Activated CD4-positive, alpha-beta T cell treated with anti-CD3 and anti-CD28 coated beads, Interleukin-2, amount 50 U/mL, for 48 hours (primary cell): Measurements from ENCODE around the gene ADAP1.

Source experiments
- DNase-seq, 2 experiments: peaks; one replicate each; pipeline ENCODE4 v3.0.0-alpha.2; 2020

Gene ADAP1

DNA sequence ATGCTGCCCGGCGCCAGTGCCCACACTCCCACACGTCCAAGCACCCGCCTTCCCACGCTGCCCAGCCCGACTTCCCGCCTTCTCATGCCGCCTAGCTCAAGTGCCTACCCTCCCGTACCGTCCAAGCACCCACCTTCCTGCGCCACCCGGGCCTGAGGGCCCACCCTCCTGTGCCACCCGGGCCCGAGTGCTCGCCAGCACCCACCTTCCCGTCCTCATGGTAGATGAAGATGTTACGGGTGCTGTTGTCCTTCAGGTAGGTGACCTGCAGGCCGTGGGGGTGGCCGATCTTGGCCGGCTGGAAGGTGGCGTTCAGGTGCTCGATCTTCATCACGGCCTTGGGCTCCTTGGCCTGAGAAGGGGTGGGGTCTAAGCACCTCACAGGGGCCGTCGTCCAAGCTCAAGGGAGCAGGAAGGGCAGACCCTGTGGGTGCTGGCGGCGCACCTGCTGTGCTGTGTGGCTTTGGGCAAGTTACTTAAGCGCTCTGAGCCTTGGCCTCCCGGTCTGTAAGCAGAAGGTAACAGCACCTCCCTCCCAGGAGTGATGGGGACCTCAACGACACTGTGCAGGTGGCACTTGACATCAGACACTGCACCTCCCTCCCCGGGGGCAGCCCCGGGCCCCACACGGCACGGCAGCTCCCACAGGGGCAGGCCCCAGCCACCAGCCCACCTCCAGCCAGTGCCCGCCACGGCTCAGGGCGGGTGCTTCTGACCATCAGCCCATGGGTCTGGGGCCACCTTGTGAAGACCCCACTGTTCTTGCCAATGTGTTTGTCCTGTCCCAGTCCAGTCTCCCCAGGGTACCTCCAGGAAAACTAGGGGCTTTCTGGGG is 50.3 kb downstream of the ADAP1 start:
- no peak for DNase-seq

DNA sequence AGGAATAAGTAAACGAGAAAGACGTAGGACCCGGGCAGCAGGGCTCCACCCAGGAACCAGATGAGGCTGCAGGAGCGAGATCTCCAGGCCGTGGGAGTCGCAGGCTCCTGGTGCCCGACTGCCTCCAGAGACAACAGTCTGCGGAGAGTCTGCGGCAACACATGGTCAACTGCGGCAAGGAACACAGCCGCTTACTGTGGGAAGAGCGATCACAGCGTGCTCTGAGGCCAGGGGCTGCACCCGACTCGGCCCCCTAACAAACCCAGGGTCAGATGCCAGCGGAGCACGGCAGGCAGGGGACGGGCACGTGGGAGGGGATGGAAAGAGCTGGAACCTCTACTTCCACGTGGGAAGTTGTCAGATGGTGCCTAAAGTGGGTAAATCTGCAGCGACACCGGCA is 51.5 kb downstream of the ADAP1 start:
- no peak for DNase-seq

DNA sequence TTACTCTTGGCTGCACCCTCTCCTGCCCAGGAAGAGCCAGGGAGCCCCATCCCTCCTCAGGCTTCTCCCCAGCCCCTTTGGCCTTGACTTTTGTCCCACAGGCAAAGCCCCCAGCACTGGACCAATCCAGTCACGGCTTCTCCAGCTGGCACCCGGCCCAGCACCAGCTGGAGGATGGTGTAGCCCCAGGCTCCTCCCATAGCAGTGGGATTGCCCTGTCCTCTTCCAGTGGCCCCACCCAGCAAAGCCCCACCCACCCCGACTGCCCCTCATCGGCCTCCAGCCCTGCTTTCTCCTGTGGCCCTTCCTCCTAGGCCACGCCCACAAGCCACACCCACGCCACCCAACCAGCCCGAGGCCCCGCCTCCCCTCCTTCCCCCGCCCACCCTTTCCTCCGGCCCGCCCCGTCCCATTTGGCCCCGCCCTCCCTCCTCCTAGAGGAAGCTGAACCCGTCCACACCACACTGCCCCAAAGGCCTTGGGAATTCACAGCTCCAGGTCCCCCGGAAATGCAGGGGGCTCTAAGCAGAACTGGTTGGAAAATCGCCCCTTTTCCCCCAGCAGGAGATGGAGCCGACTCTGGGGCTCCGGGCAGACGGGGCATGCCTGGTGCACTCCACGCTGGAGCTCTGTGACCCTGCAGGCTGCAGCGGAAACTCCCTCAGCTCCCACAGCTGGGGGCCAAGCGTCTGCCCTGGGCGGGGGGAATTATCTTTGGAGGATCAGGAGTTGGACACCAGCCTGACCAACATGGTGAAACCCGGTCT is 52.9 kb downstream of the ADAP1 start:
- DNase-seq, result peak; percentile 67 to 68

DNA sequence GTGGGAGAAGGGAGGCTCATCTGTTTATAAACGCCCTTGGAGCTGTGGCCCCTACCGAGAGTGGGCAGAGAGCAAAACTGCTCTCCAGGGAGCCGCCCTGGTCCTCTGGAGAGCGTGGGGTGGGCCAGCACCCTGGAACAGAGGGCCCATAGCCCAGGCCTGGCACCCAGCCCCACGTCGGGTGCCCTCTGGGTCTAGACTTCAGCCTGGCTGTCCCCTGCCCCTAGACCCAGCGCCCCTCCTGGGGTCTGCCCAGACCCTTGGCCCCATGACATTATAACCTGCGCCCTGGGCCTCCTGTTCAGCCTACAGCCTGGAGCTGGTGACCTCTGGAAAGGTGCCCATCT is 53.5 kb downstream of the ADAP1 start:
- DNase-seq, result no peak

DNA sequence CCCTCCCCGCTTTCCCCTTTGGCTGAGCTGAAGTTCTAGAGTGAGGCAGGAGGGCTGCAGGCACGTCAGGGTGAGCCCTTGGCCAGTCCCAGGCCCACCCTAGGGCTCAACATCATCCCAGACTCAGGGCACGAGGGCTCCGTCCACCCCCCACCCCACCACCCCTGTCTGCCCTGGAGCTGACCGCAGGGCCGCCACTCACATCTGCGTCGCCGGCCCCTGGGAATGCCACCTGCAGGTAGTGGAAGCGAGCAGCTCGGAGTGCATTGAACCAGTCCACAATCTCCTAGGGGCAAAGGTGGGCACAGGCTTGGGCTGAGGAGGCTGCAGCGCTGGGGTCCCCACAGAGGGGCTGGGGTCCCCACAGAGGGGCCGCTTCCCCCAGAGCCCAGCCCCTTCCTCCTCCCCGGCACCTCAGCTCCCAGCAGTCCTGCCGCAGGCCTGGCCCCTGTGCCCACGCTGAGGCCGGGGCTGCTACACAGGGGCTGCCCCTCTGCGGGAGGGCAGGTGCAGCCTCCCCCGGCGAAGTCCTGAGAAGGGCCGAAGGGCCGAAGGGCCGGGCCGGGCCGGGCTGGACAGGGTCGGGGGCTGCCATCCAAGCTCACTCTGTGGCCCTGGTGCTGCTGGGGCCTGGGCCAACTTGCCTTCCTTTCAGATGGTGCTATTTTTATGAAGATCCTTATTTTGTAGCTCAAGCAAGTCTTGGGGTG is 54.0 kb downstream of the ADAP1 start:
- DNase-seq, result no peak

DNA sequence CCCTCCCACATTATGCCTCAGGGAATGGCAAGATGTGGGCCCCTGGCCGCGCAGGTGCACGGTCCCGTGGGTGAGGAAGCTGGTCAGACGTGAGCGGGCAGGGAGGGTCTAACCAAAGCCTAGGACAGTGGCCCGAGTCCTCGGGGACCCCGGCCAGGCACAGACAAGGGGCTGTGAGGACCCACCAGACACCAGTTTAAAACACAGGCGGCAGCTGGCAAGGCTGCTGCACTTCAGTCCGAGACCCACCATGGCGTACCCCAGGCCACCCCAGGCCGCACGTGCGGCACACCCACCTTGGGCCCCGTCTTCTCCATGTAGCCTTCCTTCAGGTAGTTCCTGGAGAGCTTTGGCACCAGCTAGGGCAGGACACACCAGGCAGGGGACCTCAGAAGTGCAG is 54.7 kb downstream of the ADAP1 start:
- DNase-seq, result no peak

DNA sequence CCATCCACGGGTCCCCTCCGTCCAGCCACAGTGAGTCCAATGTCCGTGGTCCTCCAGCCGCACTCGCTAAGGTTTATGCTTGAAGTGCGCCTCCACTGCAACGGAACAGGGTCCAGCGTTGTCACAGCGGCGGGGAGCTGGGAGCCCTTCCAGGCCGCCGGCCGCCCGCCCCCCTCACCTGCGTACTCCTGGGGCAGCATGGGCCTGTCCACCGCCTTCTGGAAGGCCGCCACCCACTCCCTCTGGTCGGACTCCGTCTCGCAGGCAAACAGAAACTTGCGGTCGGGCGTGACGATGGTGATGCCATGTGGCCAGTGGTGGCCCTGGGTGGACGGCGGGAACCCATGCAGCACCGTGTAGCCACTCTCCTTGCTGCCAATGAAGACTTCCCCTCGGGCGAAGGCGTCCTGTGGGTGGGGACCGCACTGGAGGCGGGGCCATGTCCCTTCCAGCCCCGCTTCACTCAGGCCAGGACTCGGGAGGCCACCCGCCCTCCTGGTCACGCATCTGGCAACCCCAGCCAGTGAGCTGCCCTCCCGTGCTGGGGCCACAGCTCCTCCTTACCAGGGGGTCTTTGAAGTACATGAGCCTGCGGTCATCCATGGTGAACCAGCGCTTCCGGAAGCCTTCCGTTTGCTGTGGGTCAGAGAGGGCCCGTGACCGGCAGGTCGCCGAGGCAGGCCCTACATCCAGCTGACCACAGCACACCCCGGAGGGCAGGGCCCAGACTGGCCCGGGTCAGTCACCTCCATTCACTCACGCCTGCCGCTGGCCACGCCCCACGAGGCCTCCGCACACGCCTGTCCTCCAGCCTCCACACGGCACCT is 55.4 kb downstream of the ADAP1 start:
- DNase-seq, result no peak

DNA sequence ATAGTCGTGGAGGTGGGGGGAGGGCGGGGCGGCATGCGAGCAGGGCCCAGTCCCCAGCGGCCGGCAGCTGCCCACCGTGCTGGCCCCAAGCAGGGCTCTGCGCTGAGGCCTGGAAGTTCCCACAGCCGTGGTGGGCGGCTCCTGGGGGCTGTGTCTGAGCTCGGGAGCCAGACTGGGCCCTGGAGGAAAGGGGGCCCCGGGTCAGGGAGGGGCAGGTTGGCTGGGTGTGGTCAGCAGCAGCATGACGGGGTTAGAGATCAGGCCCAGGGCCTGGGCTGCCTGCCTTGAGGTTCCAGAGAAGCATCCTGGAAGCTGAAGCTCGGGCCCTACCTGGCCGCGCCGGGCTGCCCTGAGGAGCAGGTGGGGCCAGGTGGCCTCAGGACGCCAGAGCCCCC is 56.0 kb downstream of the ADAP1 start:
- no peak for DNase-seq

DNA sequence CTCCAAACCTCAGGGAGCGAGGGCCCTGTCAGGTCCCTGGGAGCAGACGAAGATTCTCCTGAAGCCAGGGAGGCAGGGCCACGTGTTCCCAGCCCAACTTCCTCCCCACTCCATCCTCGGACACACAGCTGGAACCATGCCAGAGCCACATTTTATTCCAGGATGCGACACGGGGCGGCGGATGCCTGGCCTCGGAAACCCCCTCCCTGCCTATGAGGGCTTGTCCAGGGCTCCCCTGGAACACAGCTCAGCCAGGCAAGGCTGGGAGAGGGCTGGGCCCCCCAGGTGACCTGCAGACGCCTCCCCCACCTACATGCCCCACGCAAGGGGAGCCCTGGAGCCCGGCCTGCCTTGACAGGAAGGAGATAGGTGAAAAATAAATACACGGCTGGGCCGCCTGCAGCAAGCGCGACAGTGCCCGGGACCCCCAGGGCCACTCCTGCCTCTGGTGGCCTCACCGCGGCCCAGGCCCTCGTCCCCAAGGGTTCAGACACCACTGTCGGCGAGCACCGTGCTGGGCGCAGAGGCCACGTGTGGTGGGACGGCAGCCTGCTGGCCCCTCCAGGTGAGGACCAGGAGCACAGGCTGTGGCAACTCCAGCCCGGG is 56.6 kb downstream of the ADAP1 start:
- DNase-seq, result no peak

DNA sequence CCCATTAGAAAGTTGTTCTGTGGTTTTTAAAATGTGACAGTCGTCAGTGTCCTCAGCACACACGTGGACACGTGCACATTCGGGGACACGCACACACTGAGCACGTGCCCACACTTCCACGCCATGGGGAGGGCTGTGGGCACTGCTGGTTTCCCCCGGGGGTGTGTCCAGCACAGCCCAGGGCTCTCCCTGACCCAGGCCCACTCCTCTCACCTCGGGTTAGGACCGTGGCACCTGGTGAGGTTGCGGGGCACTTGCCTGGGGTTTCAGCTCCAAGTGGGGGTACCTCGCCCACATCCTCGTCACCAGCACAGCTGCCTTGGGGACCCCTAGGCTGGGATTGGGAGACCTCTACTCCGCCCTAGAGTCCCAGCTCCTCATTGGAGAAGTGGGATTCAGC is 57.4 kb downstream of the ADAP1 start:
- DNase-seq, result no peak

DNA sequence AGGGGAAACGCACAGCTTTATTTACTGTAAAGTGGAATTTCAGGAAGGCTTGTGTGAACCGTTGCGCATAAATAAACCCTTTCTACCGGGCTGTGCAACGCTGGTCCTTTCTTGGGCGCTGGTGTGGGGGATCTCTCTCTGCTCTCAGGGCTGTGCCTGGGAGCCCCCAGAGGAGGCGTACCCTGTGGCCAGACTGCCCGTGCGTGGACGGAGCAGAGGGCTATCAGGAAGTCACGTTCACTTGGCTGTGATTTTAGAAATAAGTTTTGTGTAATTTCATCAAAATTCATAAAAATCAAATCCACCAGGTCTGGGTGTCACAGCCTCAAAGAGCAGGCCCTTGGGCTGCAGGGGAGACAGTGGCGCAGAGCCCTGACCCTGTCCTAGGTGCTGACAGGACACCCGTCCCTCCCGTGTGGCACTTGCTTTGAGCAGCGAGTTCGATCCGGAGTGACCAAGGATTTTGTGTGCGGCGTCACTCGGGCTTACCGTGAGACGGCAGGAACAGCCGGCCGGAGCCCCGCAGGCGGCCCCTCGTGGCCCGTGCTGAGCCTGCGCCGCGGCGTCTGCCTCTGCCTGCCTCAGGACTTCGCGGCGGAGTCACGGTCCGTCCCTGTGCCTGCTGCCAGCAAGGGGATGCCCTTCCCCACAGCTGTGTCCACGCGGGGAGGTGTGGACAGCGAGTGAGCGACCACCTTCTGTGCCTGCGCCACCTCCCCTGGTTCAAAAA is 58.0 kb downstream of the ADAP1 start:
- no peak for DNase-seq

DNA sequence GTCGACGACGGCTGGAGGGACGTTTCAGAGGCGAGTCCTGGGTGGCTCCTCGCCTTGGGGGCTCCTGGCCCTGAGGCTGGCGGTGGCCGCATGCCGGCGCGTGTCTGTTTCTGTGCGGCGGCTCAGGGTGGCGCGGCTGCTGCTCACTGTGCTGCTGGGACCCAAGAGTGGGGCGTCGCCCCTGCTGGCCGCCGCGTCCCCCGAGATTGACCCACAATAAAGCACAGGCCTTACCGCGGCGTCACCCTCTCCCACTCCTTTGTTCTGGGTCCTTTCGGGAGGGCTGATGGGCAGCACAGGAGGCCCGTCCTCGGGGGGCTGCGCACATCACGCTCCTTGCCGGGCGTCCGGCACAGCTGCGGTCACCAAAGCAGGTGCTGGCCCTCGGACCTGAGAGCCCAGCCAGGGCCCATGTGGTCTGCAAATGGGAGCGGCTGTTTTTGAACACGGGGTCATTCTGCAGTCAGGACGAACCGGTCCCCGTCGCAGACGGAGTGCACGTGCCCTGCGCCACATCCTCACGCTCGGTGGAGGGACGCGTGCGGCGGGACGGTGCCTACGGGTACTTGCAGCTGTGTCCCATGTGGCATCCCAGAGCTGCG is 58.9 kb downstream of the ADAP1 start:
- DNase-seq, result no peak

DNA sequence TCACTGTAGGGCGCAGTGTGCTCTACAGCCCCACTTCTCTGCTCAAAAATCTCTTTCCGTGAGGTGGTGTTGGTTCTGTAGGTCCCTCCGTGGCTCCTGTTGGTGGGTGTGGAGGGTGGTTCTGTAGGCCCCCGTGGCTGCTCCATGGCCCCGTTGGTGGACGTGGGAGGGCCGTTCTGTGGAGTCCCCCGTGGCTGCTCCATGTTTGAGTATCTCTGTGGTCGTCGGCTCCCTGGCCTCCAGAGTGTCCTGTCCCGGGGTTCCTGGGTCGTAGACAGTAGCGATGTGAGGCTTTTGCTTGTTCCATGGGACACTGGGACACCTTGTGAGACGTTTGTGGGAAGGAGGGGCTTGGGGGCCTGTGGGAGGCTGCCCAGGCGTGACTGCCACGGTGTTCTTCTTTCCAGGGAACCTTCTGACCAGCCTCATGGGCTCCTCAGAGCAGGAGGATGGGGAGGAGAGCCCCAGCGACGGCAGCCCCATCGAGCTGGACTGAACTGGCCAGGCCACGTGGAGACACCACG is 59.5 kb downstream of the ADAP1 start:
- DNase-seq, result no peak

DNA sequence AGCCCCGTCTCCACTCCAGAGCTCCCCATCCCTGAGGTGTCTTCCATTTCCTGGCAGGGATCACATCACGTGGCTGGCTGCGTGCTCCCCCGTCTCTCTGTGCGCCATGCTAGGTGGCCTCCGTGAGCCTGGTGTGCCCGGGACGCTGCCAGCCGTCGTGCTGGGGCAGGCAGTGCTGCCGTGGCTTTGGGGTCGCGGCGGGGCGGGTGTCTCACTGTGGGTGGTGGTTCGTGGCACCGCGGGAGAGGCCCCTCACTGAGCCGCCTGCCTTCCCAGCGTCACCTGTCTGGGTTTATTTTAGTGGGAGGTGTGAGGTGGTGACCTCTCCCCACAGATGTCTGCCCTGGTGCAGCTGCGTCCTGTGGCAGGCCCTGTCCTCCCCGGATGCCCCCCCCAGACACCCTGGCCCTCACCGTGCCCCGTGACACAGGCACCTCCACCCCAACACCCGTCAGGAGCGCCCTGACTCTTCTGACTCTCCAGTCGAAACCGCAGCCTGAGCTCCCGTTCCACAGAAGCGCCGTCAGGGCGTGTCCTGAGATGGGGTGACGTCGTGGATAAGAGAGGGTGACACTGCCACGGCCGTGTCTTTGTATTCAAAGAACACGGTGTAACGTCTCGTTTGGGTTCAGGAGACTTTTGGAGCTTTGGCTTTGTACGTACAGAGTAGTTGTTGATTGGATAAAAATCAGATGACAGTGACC is 60.2 kb downstream of the ADAP1 start:
- DNase-seq, result no peak

DNA sequence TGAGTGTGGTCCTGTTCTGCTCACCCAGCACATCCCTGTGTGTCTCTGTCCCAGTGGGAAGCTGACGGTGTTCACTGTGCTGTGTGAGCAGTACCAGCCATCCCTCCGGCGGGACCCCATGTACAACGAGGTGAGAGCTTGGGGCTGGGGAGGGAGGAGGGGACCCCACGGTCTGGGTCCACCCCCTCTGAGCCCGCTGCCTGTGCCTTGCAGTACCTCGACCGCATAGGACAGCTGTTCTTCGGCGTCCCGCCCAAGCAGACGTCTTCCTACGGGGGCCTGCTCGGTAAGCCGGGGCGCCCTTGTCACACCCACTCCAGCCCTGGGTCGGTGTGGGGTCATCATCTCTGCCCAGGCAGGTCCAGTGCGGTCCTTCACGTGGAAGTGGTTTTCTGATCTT is 60.8 kb downstream of the ADAP1 start:
- DNase-seq, result no peak

DNA sequence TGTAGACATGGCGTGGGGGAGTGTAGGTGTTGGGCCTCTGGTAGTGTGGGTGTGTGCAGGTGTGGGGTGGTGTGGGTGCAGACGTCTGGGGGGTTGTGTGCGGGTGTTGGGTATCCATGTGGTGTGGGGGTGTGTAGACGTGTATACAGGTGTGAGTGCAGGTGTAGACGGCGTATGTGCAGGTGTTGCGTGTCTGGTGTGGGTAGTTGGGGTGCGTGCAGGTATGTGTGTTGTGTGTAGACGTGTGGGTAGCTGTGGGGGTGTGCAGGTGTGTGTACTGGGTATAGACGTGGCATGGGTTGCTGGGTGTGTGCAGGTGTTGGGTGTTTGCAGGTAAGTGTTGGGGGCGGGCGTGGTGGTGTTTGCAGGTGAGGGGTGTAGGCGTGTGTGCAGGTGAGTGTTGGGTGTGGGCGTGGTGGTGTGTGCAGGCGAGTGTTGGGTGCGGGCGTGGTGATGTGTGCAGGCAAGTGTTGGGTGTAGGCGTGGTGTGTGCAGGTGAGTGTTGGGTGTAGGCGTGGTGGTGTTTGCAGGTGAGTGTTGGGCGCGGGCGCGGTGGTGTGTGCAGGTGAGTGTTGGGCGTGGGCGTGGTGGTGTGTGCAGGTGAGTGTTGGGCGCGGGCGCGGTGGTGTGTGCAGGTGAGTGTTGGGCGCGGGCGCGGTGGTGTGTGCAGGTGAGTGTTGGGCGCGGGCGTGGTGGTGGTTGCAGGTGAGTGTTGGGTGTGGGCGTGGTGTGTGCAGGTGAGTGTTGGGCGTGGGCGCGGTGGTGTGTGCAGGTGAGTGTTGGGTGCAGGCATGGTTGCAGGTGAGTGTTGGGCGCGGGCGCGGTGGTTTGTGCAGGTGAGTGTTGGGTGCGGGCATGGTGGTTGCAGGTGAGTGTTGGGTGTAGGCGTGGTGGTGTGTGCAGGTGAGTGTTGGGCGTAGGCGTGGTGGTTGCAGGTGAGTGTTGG is 61.6 kb downstream of the ADAP1 start:
- DNase-seq, result no peak

DNA sequence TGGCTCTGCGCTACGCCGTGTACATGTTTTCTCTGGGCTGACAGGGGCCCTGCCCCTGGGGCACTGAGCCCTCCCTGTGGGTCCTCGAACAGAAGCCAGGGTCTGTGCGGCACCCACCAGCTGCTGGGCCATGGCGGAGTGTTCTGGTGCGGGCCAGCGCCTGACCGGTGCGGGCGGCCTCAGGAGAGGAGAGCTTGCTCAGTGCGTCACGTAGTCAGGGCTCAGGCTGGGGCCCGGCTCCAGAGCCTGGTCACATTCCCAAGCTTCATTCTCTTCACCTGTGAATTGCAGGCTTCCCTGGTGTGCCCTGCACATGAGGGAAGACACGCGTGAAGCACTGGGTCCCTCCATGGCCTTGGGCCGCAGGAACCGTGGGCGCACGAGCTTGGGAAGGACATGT is 62.7 kb downstream of the ADAP1 start:
- DNase-seq, result no peak

DNA sequence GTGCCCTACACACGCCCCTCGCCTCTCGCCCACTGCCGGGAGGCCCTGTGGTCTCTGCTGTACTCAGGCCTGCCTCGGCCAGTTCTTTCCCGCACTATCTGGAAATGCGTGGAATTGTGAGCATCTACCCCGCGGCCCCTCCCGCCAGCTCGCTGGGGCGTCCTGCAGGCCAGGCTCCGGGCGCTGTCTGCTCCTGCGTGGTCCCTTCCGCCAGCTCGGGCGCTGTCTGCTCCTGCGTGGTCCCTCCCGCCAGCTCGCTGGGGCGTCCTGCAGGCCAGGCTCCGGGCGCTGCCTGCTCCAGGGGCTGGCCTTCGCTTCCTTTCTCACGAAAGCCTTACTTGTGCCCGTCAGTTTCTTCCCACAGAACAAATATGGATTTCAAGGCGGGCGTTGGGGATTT is 63.2 kb downstream of the ADAP1 start:
- DNase-seq, result no peak

DNA sequence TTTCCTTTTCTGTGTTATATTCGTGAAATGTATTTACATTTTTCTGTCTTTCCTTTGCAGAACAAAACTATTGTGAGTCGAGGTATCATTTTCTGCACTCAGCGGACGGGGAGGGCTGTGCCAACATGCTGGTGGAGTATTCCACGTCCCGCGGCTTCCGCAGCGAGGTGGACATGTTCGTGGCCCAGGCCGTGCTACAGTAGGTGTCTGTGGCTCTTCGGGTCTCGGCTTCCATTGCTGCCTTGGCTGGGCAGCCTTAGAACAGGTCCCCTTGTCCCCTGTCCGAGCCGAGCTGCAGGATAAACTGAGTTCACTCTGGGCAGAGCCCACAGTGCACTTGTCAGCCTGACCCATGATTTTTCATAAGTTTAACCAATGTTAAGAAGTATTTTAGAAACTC is 63.6 kb downstream of the ADAP1 start:
- no peak for DNase-seq
